Stimulated activated CD8-positive, alpha-beta memory T cell treated with anti-CD3 and anti-CD28 coated beads, Interleukin-2, amount 100 ng/mL, for 48 hours (primary cell): Measurements from ENCODE around the gene SLC39A9.

Experiments used
- DNase-seq, 2 donors: peaks; one replicate each; pipeline ENCODE4 v3.0.0-alpha.2; 2020; ENCODE audit warnings: low read depth in 2 of 2

SLC39A9 gene

GRCh38 chr14:69398053-69398817 lies at the start of gene SLC39A9, which contains the start of gene ERH:
Gene SLC39A9, plus strand, starts transcription at chr14:69398692. Its CDS starts 678 bp downstream, at chr14:69399370.
Gene ERH, minus strand, starts transcription at chr14:69398299. Its CDS starts 66 bp downstream, at chr14:69398233.
- peak; percentile 81 to 89 for DNase-seq

GRCh38 chr14:69349091-69349777 lies 49.3 kb upstream of the SLC39A9 start:
- no peak for DNase-seq

GRCh38 chr14:69350892-69351291 lies 47.6 kb upstream of the SLC39A9 start:
- no peak for DNase-seq

GRCh38 chr14:69351385-69351784 lies 47.1 kb upstream of the SLC39A9 start:
- DNase-seq, result no peak

- no peak for DNase-seq
Measured at GRCh38 chr14:69351911-69352310, 46.6 kb upstream of the SLC39A9 start.

GRCh38 chr14:69353168-69353567 lies 45.3 kb upstream of the SLC39A9 start:
- no peak for DNase-seq

GRCh38 chr14:69354383-69355153 lies 43.9 kb upstream of the SLC39A9 start:
- peak; percentile 47 to 59 for DNase-seq

- no peak for DNase-seq
Measured at GRCh38 chr14:69355154-69355597, 43.3 kb upstream of the SLC39A9 start.

GRCh38 chr14:69355607-69356281 lies 42.7 kb upstream of the SLC39A9 start:
- no peak for DNase-seq

- DNase-seq, result no peak
Measured at GRCh38 chr14:69356903-69357543, 41.5 kb upstream of the SLC39A9 start.

GRCh38 chr14:69357544-69358200 lies 40.8 kb upstream of the SLC39A9 start:
- no peak for DNase-seq

- DNase-seq, result peak; percentile 12 to 53
Measured at GRCh38 chr14:69358233-69358963, 40.1 kb upstream of the SLC39A9 start.

GRCh38 chr14:69358966-69359365 lies 39.5 kb upstream of the SLC39A9 start:
- no peak for DNase-seq

- DNase-seq, result peak in 1 of 2 donors; percentile 7
Measured at GRCh38 chr14:69360438-69361108, 37.9 kb upstream of the SLC39A9 start.

GRCh38 chr14:69363055-69363454 lies 35.4 kb upstream of the SLC39A9 start:
- DNase-seq, result no peak

GRCh38 chr14:69363964-69364363 lies 34.5 kb upstream of the SLC39A9 start:
- no peak for DNase-seq

- DNase-seq, result no peak
Measured at GRCh38 chr14:69364378-69364777, 34.1 kb upstream of the SLC39A9 start.

GRCh38 chr14:69366069-69366468 lies 32.4 kb upstream of the SLC39A9 start:
- no peak for DNase-seq

- DNase-seq, result no peak
Measured at GRCh38 chr14:69366761-69367160, 31.7 kb upstream of the SLC39A9 start.
